Fibroblast of skin of left biceps (primary cell): Measurements from ENCODE around the gene POU6F2.

ENCODE experiments used
- DNase-seq, 2 experiments: peaks; one replicate each; pipeline ENCODE4 v3.0.0-alpha.2; 2013; ENCODE audit warnings: low read depth in 2 of 2

Gene POU6F2

GRCh38 chr7:39400836-39401235 is 423.1 kb downstream of the POU6F2 start:
- DNase-seq = no peak

DNA sequence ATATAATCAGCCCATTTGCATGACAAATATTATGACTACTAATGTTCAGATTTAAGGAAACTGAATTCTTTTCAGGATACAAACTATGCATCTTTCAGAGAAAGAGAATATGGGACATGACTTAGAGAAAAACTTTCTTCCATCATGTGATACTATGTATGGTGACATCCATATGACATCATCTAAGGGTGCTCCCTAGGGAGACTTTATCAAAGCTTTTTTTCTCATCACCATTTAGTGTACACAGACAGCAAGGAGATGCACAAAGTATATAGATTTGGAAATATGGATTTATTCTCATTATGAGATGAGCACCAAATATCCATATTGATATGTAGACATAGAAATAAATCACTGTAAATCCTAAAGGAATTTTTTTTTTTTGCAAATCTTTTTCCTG is 424.3 kb downstream of the POU6F2 start:
- no peak for DNase-seq

DNA sequence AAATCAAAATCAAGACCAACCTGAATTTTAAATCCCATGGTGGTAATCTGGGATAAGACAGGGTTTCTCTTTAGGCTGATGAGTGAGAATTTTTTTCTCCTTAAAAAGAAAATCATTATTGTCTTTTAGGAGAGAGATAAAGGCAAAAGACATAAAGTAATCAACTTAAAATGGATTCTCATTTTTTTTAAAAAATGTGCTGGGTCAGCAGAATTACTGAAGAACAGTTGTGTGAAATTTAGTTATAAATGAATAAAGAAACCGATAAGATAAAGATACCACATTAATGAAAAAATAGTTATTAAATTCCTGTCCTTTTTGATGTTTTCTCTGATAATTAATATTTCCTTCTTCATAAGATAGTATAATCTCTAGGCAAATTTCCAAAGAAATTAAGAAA is 427.2 kb downstream of the POU6F2 start:
- no peak for DNase-seq

GRCh38 chr7:39405581-39405980 is 427.9 kb downstream of the POU6F2 start:
- no peak for DNase-seq

DNA sequence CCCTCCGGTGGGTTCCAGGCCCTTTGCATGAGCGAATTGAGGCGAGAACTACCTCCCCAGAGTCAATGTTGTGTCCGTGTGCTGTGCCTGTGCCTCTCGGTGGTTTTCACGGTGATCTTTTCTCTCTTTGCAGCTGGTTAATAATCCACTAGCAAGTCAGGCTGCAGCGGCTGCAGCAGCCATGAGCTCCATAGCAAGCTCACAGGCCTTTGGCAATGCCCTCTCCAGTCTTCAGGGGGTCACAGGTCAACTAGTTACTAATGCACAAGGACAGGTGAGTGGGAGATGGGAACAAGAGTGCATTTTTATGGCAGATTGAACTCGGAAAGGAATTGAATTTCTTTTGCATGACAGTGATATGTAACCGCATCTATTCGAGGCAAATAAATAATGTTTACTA is 428.8 kb downstream of the POU6F2 start:
- DNase-seq = no peak

DNA sequence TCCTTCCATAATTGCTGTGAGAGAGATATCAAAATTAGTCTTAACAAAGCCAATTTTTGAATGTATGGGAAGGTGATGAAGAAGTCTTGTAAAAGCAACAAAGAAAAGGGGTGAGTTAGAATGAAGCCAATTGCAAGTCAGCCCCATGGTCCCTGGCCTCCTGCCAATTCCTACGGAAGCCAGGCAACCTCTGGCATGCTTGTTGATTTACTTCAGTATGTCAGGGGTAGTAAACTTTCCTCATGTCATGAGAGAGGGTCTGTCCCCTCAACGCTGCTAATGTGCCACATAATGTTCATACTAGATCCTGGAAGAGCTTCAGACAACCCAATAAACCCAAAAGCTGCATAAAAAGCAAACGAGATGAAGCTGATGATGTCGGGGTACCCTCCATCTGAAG is 429.4 kb downstream of the POU6F2 start:
- no peak for DNase-seq

GRCh38 chr7:39407723-39408122 is 430.0 kb downstream of the POU6F2 start:
- DNase-seq = no peak

- DNase-seq = no peak
Observed at GRCh38 chr7:39408906-39409305, 431.2 kb downstream of the POU6F2 start.

- DNase-seq = no peak
Observed at GRCh38 chr7:39410582-39410981, 432.9 kb downstream of the POU6F2 start.

DNA sequence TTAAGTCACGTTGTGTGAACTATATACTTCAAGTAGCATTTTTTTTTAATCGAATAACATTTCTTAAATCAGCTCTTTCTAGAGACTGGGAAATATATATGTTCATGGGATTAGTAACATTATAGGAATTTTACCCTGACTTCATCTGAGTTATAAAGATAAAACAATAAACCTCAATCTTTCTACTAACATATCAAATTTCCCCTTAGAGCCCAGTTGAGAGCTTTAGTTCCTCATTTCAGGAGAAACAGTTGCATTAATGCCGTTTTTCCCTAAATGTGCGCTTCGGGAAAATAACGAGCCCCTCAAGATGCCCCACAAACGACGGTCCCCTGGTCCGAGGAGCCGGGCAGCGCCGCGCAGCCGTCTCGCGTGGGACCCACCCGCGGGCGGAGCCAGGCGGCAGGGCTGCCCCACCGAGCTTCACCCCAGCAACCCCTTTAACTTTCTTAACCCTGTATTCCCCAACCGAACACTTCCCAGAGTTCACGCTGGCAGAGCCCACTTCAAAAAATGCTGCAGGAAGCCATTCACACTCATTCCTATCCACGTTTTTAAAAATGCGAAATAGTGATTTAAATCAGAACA is 436.0 kb downstream of the POU6F2 start:
- no peak for DNase-seq

DNA sequence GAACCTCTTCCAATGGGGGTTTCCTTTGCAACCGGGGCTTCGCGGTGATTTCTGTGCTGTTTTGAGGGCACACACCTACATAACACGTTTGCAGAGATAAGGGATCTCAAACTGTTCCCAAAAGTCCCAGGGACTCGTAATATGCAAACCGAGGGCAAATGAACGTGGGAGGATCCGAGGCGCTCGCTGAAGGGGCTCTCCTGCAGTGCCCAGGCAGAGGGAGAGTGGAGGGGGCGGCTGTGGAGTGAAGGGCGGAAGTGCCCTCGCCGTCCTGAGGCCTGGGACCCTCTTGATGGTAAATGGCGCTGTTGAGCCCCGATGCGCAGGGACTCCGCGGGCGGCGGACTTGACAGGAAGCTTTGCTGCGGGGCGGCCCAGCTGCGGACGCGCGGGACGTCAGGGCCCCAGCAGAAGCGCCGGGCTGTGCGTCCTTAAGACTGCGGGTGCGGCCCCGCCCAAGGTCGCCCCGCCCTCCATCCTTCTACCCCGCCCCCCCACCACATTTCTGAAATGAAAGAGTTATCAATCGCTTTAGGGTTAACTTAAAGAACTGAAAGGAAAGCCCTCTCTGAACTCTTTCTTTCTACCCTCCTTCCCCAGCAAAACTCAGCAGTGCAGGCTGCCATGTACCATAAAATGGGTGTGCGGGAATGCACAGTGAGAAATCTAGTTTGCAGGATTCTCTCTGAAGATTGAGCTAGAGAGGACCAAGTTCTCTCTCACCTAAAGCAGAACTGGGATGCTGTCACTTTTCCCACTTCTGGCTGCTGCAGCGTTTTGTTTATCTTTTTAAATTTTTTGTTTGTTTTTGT is 436.7 kb downstream of the POU6F2 start:
- peak in 1 of 2 experiments; percentile 8 for DNase-seq

DNA sequence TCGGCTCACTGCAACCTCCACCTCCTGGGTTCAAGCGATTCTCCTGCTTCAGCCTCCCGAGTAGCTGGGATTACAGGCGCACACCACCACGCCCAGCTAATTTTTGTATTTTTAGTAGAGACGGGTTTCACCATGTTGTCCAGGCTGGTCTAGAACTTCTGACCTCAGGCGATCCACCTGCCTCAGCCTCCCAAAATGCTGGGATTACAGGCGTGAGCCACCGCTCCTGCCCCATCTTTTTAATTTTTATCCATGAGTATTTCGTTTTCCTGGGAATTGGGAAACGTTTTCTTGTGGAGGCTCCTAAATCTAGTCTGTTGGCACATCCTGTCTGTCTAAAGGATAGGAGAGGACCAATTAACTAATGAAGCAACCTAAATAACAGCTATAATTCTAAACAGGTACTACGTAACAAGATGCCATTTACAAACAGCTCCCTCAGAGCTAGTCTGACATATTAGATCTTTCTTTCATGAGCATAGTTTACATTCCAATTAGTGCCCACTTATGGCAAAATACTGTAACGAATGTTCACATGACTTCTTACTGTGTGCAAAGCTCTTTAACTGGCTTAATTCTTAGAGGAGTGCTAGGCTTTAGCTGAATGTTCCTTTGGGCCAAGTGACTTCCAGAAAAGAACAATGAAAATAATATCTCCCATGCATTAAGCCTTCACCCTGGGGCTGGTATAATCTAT is 437.5 kb downstream of the POU6F2 start:
- no peak for DNase-seq

- no peak for DNase-seq
Observed at GRCh38 chr7:39416866-39417265, 439.2 kb downstream of the POU6F2 start.

- no peak for DNase-seq
Observed at GRCh38 chr7:39417642-39418041, 439.9 kb downstream of the POU6F2 start.

- no peak for DNase-seq
Observed at GRCh38 chr7:39421251-39421650, 443.5 kb downstream of the POU6F2 start.

- DNase-seq = no peak
Observed at GRCh38 chr7:39421661-39422060, 444.0 kb downstream of the POU6F2 start.

- DNase-seq = peak; percentile 53 to 58
Observed at GRCh38 chr7:39428221-39428620, 450.5 kb downstream of the POU6F2 start.

- no peak for DNase-seq
Observed at GRCh38 chr7:39429421-39429820, 451.7 kb downstream of the POU6F2 start.

DNA sequence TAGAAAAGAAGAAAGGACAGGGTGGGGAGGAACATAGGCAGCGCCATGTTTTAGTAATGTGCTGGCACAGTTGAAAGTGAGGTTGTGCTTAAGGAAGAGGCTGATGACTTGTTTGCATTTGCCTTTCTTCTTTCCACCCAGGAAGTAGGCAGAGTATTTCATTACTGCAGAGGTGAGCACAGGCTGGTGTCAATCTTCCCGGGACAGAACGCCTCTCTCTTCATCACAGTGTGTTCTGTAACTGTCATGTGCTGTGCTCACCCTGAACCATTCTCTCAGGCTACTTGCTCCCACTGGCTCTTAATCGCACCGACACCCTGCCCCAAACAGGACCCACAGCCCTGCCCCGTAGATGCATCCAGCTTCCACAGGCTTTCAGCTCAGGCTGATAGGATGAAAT is 452.7 kb downstream of the POU6F2 start:
- no peak for DNase-seq

DNA sequence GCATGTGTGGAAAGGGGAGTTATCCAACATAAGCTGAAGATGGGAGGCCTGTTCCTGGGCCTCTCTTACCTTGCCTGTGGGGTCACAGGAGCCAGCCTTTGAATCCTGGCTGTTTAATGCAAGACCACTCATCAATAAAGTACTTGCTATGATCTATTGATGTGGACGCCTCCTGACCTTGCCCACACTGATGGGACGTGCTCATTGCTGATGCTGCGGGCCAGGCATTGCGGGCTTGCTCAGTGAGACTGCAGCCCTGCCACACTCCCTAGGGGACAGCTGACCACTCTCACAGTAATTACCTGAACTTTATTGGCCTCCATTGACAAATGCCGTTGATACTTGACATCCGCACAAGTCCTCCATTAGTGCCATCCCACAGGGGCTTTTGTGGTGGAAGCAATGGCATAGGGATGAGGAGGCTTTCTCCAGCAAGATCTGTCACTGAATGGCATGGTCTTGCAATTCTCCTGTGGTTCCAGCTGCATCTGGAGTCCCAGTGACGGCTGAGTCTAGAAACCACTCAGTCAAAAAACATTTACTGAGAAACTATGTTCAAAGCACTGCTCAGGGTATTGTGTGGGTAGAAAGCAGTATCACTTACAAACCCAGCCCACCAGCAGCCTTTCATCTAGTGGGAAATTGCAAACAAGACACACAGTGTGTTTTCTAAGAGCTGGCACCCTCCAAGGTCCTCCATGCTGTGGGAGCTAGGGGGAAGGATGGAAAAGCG is 453.4 kb downstream of the POU6F2 start:
- DNase-seq = no peak

DNA sequence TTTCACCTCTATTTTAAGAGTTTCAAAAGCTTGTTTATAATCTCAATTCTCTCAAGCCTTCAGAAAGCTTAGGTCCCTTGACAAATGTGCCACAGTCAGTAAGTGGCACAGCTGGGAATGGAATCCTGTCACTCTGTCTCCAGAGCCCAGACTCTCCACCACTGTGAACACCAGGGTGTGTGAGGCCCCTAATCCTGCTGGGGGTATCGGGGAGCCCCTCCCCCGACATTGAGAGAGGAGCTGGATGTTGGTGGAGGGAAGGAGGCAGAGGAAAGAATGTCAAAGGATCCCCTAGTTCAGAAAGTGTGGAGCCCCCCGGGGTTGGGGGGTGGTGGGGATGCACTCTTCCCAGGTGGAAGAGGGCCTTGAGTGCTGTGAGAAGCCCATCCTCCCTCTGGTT is 454.7 kb downstream of the POU6F2 start:
- no peak for DNase-seq

DNA sequence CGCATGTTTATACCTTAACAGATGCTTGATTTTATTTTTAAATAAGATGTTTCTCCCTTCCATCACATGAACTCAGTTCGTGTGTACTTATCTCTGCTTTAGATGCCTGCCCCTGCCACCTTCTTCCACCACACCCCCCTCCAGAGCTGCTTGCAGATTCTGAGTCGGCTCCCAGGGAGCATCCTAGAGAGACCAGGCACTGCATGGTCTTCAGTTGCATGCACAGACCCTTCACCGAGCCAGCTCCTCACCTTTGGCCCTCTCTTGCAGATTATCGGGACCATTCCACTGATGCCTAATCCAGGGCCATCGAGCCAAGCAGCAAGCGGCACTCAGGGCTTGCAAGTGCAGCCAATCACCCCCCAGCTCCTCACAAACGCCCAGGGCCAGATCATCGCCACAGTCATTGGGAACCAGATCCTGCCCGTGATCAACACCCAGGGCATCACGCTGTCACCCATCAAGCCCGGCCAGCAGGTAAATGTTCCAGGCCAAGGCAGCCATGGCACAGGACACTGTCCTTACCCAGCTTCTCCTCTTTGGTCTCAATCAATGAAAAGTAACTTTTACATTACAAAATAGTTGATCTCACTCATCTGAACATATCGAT is 455.2 kb downstream of the POU6F2 start:
- no peak for DNase-seq
